B cell (primary cell): ENCODE results near the gene RGS11. TPM values are rescaled to one million over a fixed set of nuclear protein-coding genes. Genes with fewer than 3 reads are reported as not detected.

Experiments
- ATAC-seq: fragments of 200-7000 bp; cut with Tn5 transposase; one replicate; pipeline ENCODE4 v1.10.0; 2021; ENCODE audit warnings: low read depth, mild to moderate bottlenecking, moderate number of reproducible peaks, moderate library complexity
- CTCF ChIA-PET: fragments of 350-600 bp; sonication (Branson Sonifier 250); formaldehyde crosslinking; loops from one replicate; lab custom pipeline; 2021; ENCODE audit warnings: antibody characterized with exemption, inconsistent platforms; lab: Charles Lee
- POLR2A ChIA-PET: fragments of 350-600 bp; sonication (Branson Sonifier 250); formaldehyde crosslinking; loops from one replicate; lab custom pipeline; 2021; ENCODE audit warnings: antibody characterized with exemption; lab: Charles Lee
- DNase-seq: peaks from one replicate; pipeline ENCODE4 v3.0.0; 2013
- H2AFZ ChIP-seq: 2 replicates; pipeline ENCODE4 v1.6.1; 2012; ENCODE audit warnings: mild to moderate bottlenecking, low read depth, low read length; ENCODE audit not compliant: insufficient read depth, poor library complexity, severe bottlenecking
- H3K27ac ChIP-seq, 2 donors: 1 replicate in 1 of 2; 2 replicates in 1 of 2; pipeline ENCODE4 v1.5.1; 2012 to 2013; ENCODE audit warnings: low read length in 2 of 2, mild to moderate bottlenecking in 2 of 2, moderate library complexity in 1 of 2
- H3K27me3 ChIP-seq, 4 experiments: fragments of 200-600 bp in 1 of 4; sonication (generic) in 1 of 4; replicated peaks in 1 of 4; 1 replicate in 2 of 4; 2 replicates in 2 of 4; pipeline versions ENCODE4 v1.6.1 to v1.7.0; 2013 to 2016; ENCODE audit warnings: low read length in 3 of 4, mild to moderate bottlenecking in 2 of 4, mixed read lengths in 1 of 4, moderate library complexity in 1 of 4; ENCODE audit not compliant: insufficient read depth in 4 of 4, control insufficient read depth in 3 of 4; ENCODE audit errors: control extremely low read depth in 1 of 4
- H3K36me3 ChIP-seq, 2 experiments: replicated peaks in 1 of 2; 1 replicate in 1 of 2; 2 replicates in 1 of 2; pipeline versions ENCODE4 v1.6.1 to v1.7.1; 2013; ENCODE audit warnings: low read length in 1 of 2; ENCODE audit not compliant: insufficient read depth in 2 of 2, control insufficient read depth in 1 of 2; ENCODE audit errors: control extremely low read depth in 1 of 2, extremely low read depth in 1 of 2
- H3K4me1 ChIP-seq, 2 donors: fragments of 200-600 bp in 1 of 2; sonication (generic) in 1 of 2; 1 replicate in 1 of 2; 2 replicates in 1 of 2; pipeline versions ENCODE4 v1.5.1 to v1.6.1; 2013 to 2017; ENCODE audit warnings: low read length in 2 of 2; ENCODE audit not compliant: control insufficient read depth in 2 of 2, insufficient read depth in 2 of 2
- H3K4me2 ChIP-seq: replicated peaks from 2 replicates; pipeline ENCODE3; 2012; ENCODE audit warnings: mild to moderate bottlenecking, low read depth, low read length; ENCODE audit not compliant: poor library complexity, severe bottlenecking
- H3K4me3 ChIP-seq, 5 experiments: fragments of 200-600 bp in 1 of 5; sonication (generic) in 1 of 5; 1 replicate in 3 of 5; 2 replicates in 2 of 5; pipeline versions ENCODE4 v1.5.1 to v1.7.0; 2011 to 2016; ENCODE audit warnings: low read length in 4 of 5, mild to moderate bottlenecking in 4 of 5, low read depth in 2 of 5, control low read depth in 1 of 5, moderate library complexity in 1 of 5; ENCODE audit not compliant: insufficient read depth in 1 of 5; ENCODE audit errors: control extremely low read depth in 1 of 5, extremely low read depth in 1 of 5
- H3K79me2 ChIP-seq: fragments of 200-600 bp; sonication (generic); one replicate; pipeline ENCODE4 v1.6.0; 2016; ENCODE audit warnings: low read length; ENCODE audit not compliant: control insufficient read depth, insufficient read depth
- H3K9ac ChIP-seq: fragments of 200-600 bp; sonication (generic); 2 replicates; pipeline ENCODE4 v1.6.1; 2017; ENCODE audit warnings: mild to moderate bottlenecking, low read length, moderate library complexity
- H3K9me3 ChIP-seq, 3 donors: one replicate each; pipeline versions ENCODE4 v1.6.1 to v1.7.1; 2013; ENCODE audit warnings: low read length in 2 of 3; ENCODE audit not compliant: control insufficient read depth in 2 of 3, insufficient read depth in 1 of 3; ENCODE audit errors: control extremely low read depth in 1 of 3
- H4K20me1 ChIP-seq: 2 replicates; pipeline ENCODE4 v1.6.0; 2012; ENCODE audit warnings: mild to moderate bottlenecking, low read length; ENCODE audit not compliant: insufficient read depth, control insufficient read depth, poor library complexity, severe bottlenecking
- H3K27ac Mint-ChIP-seq: one replicate; pipeline ENCODE4 v1.8.0; 2021; ENCODE audit warnings: mixed read lengths
- H3K27me3 Mint-ChIP-seq: one replicate; pipeline ENCODE4 v1.8.0; 2021; ENCODE audit warnings: mixed read lengths
- H3K4me1 Mint-ChIP-seq: one replicate; pipeline ENCODE4 v1.8.0; 2021; ENCODE audit warnings: mixed read lengths
- H3K4me3 Mint-ChIP-seq: one replicate; pipeline ENCODE4 v1.8.0; 2021; ENCODE audit warnings: mixed read lengths
- H3K9me3 Mint-ChIP-seq: one replicate; pipeline ENCODE4 v1.8.0; 2022; ENCODE audit warnings: mixed read lengths; ENCODE audit not compliant: insufficient read depth
- EZH2 ChIP-seq: IDR thresholded peaks from 2 replicates; pipeline ENCODE4 v1.6.1; 2012; ENCODE audit warnings: borderline replicate concordance, low read depth, mild to moderate bottlenecking, moderate library complexity, low read length; ENCODE audit not compliant: insufficient read depth, poor library complexity, severe bottlenecking
- WGBS: methylation state at CpG from one replicate; pipeline ENCODE4 v1.1.5; 2013; ENCODE audit warnings: missing lambda C conversion rate; ENCODE audit not compliant: insufficient coverage; 5-methylcytosine and 5-hydroxymethylcytosine counted together
- intact Hi-C: fragments of 100-400 bp; cut with micrococcal nuclease; formaldehyde crosslinking; loops from one replicate; pipeline ENCODE4 v1.10.0; 2022
- polyA plus RNA-seq: library from polyadenylated mRNA; depleted of rRNA; stranded (reverse); fragments of >200 nt; gene quantifications from 2 replicates; pipeline ENCODE4 v1.2.3, GENCODE V29; 2012
- total RNA-seq, 2 donors: library from RNA; stranded (reverse); fragments of 120-200 nt in 1 of 2; gene quantifications; 1 replicate in 1 of 2; 2 replicates in 1 of 2; pipeline versions ENCODE4 v1.2.3 to v1.2.4, GENCODE V29; 2013 to 2022
- TF ChIP-seq, protein P1 (sequence below): fragments of 200-600 bp; IDR thresholded peaks from one replicate; pipeline ENCODE4 v1.8.0; 2022; ENCODE audit warnings: antibody characterized with exemption, mild to moderate bottlenecking

Gene RGS11
- total and polyA plus RNA-seq, 2 donors (not counting 1 experiment from before 2014, with no cell fraction given): 0.39 TPM; not detected in 1

- Histone ChIP-seq H3K9me3 (no peaks in the 10 kb centered on the region), H3K27me3 (no peaks in the 10 kb centered on the region), H3K9ac (no peak overlapping the region), H3K4me1 (no peaks in the 10 kb centered on the region), H3K36me3 (peaks cover 0 to 37% of the 10 kb centered on the region in 2 experiments), H3K4me3 (no peak overlapping the region), H3K27ac (no peak overlapping the region), H4K20me1 (no peaks in the 10 kb centered on the region), H3K79me2 (no peaks in the 10 kb centered on the region), H3K4me2 (no peak overlapping the region), H2AFZ (no peak overlapping the region)
- no peak for ATAC-seq
- intact Hi-C loops: no loop called here
- TF ChIP-seq EZH2: no peak
- TF ChIP-seq, protein P1, sequence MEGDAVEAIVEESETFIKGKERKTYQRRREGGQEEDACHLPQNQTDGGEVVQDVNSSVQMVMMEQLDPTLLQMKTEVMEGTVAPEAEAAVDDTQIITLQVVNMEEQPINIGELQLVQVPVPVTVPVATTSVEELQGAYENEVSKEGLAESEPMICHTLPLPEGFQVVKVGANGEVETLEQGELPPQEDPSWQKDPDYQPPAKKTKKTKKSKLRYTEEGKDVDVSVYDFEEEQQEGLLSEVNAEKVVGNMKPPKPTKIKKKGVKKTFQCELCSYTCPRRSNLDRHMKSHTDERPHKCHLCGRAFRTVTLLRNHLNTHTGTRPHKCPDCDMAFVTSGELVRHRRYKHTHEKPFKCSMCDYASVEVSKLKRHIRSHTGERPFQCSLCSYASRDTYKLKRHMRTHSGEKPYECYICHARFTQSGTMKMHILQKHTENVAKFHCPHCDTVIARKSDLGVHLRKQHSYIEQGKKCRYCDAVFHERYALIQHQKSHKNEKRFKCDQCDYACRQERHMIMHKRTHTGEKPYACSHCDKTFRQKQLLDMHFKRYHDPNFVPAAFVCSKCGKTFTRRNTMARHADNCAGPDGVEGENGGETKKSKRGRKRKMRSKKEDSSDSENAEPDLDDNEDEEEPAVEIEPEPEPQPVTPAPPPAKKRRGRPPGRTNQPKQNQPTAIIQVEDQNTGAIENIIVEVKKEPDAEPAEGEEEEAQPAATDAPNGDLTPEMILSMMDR: no peak
- Mint-ChIP-seq H3K4me1 (no peaks in the 10 kb centered on the region), H3K9me3 (no peaks in the 10 kb centered on the region), H3K27ac (no peak overlapping the region), H3K4me3 (no peak overlapping the region), H3K27me3 (no peaks in the 10 kb centered on the region)
- ChIA-PET POLR2A (no interaction called here), CTCF (interaction anchor here (0.6 kb wide), 1 partner anchor 91 kb away, joined by 3 read pairs; no protein-coding TSS in a partner anchor)
- WGBS: 97% methylated on average over 27 of the region's 29 CpGs
- DNase-seq: no peak
Measured at GRCh38 chr16:262121-262745, 13.5 kb downstream of the RGS11 start.

DNA sequence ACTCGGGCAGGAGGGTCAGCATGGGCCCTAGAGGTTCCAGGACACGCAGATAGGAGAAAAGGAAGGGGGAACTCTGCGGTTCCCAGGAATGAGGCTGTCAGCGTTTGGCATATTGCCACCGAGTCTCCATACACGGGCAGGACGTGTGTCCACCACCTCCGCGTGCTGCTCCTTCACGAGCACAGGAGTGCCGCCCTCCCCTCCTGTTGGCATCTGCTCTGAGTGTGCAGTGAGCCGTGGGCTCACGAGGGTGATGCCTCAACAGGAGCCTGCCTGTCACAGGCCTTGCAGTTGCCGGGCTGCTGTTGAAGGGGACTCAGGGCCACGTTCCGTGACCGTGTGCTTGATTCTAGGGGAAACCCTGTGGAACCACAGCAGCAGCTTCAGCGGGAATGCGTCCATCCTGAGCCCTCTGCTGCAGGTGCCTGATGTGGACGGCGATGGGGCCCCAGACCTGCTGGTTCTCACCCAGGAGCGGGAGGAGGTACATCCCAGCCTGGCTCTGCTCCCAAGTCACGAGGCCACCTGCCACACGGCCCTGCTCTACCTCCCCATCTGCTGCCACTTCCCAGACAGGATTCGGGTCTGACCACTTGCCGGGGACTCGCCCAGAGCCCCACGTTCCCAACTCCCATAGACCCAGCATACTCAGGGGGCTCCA is 14.6 kb downstream of the RGS11 start:
- Histone ChIP-seq H4K20me1 (no peaks in the 10 kb centered on the region), H3K4me3 (no peak overlapping the region), H3K4me1 (no peaks in the 10 kb centered on the region), H3K4me2 (no peak overlapping the region), H3K27me3 (no peaks in the 10 kb centered on the region), H3K9ac (no peak overlapping the region), H3K27ac (no peak overlapping the region), H3K9me3 (no peaks in the 10 kb centered on the region), H2AFZ (no peak overlapping the region), H3K36me3 (peaks cover 0 to 37% of the 10 kb centered on the region in 2 experiments), H3K79me2 (no peaks in the 10 kb centered on the region)
- CTCF ChIA-PET: no interaction called here
- POLR2A ChIA-PET: no interaction called here
- Mint-ChIP-seq H3K27ac (no peak overlapping the region), H3K4me1 (no peaks in the 10 kb centered on the region), H3K4me3 (no peak overlapping the region), H3K27me3 (no peaks in the 10 kb centered on the region), H3K9me3 (no peaks in the 10 kb centered on the region)
- intact Hi-C loops: no loop called here
- WGBS: 96% methylated on average over 26 of the region's 28 CpGs
- ATAC-seq (no peak), DNase-seq (no peak)
- TF ChIP-seq EZH2: no peak
- TF ChIP-seq, protein P1: no peak
